Calu3 (cell line): ENCODE measurements around the gene HMGB1. TPM values are rescaled to one million over a fixed set of nuclear protein-coding genes. Genes with fewer than 3 reads are reported as not detected.
A peak's percentile ranks its signal among the peaks of the same experiment; 100 is the strongest.

Experiments
- Bru-seq: library from RNA; stranded (reverse); fragments of 400-500 nt; gene quantifications from one replicate; lab custom pipeline; 2021; lab: Mats Ljungman, UMichigan
- BruChase-seq, 2 experiments: library from RNA; stranded (reverse); fragments of 400-500 nt; gene quantifications; one replicate each; lab custom pipeline; 2021; lab: Mats Ljungman, UMichigan
- BruUV-seq: library from RNA; stranded (reverse); fragments of 400-500 nt; replicated peaks from 2 replicates; lab custom pipeline; 2021; lab: Mats Ljungman, UMichigan
- CTCF ChIA-PET: fragments of 300-600 bp; sonication (Branson Sonifier 250); formaldehyde crosslinking; loops from one replicate; lab custom pipeline; 2022; ENCODE audit warnings: antibody characterized with exemption; lab: Charles Lee
- DNase-seq: peaks from one replicate; pipeline ENCODE4 v3.0.0; 2022
- H3K27ac Mint-ChIP-seq: one replicate; pipeline ENCODE4 v1.8.0; 2022; ENCODE audit warnings: mixed read lengths; ENCODE audit not compliant: unreplicated experiment
- H3K27me3 Mint-ChIP-seq: one replicate; pipeline ENCODE4 v1.8.0; 2022; ENCODE audit warnings: mixed read lengths; ENCODE audit not compliant: unreplicated experiment
- H3K36me3 Mint-ChIP-seq: one replicate; pipeline ENCODE4 v1.8.0; 2022; ENCODE audit warnings: mild to moderate bottlenecking, moderate library complexity, mixed read lengths; ENCODE audit not compliant: insufficient read depth, unreplicated experiment
- H3K4me1 Mint-ChIP-seq: one replicate; pipeline ENCODE4 v1.8.0; 2022; ENCODE audit warnings: mild to moderate bottlenecking, low read depth, mixed read lengths; ENCODE audit not compliant: unreplicated experiment
- H3K4me3 Mint-ChIP-seq: one replicate; pipeline ENCODE4 v1.8.0; 2022; ENCODE audit warnings: mild to moderate bottlenecking, low read depth, moderate library complexity, mixed read lengths; ENCODE audit not compliant: unreplicated experiment
- H3K9me3 Mint-ChIP-seq: one replicate; pipeline ENCODE4 v1.8.0; 2022; ENCODE audit warnings: low read depth, mixed read lengths; ENCODE audit not compliant: unreplicated experiment
- intact Hi-C: fragments of 100-400 bp; cut with micrococcal nuclease; formaldehyde crosslinking; loops from one replicate; pipeline ENCODE4 v1.10.0; 2022; ENCODE audit not compliant: unreplicated experiment
- long read RNA-seq: library from polyadenylated mRNA; stranded (forward); transcript quantifications from one replicate; pipeline ENCODE4 v2.0.0, GENCODE V29; 2022
- total RNA-seq: library from RNA; stranded (reverse); gene quantifications from 2 replicates; pipeline ENCODE4 v1.2.3, GENCODE V29; 2022
- TF ChIP-seq, protein P1 (sequence below): fragments of 200-600 bp; IDR thresholded peaks from one replicate; pipeline ENCODE4 v1.8.0; 2022; ENCODE audit warnings: antibody characterized with exemption; ENCODE audit not compliant: unreplicated experiment

The HMGB1 gene
- 344 and 410 TPM in 2 replicates for total RNA-seq
- percentile 57 among the genes with signal in this experiment for Bru-seq, nascent RNA
- BruChase-seq, experiment 1, labeled RNA remaining after a 6-hour chase, result percentile 83 among the genes with signal in this experiment
- percentile 73 among the genes with signal in this experiment for BruChase-seq, experiment 2, labeled RNA remaining after a 2-hour chase
- long read RNA-seq, full-length matches to known transcripts, result 816 of 923 reads
- long read RNA-seq, partial matches to known transcripts, result 46 of 923 reads
- long read RNA-seq, other reads (novel, unspliced or antisense), result 61 of 923 reads

DNA sequence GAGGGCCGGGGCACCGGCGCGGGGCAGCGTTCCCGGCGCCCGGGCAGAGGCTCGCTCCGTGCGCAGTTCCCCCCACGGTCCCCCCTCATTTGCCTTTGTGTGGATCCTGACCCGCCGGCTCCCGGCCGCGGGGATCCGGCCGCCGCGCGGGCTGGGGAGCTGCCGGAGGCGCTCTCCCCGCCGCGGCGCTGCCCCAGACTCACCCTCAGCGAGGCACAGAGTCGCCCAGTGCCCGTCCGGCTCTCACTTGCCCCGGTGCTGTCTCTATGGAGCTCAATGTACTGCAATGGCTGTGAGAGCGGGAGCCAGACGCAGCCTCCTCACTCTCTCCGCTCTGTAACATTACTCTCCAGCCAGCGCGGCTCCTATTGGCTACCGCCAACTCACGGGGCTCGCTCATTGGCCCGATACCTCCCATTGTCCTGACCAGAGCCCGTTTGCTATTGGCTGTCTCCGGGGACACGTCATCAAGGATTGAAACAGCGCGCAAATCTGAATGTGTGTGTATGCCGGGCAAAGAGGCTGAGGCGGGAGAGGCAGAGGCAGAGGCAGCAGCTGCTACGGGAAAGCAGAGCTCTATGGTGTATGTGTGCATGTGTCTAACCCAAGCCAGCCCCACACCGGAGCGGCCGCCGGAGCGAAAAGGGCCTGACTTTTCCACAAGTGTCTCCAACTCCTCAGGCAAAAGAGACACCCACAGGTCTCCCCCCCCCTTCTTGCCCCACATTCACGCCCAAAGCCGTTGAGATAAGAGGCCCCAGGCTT is at the start of gene HMGB1:
Gene HMGB1 (minus strand): TSS at position 344 of the 765 bp plus-strand sequence. CDS start 2,256 bp downstream, outside the sequence.
- Mint-ChIP-seq H3K4me1 (no peaks in the 10 kb centered on the region), H3K27me3 (no peaks in the 10 kb centered on the region), H3K9me3 (no peaks in the 10 kb centered on the region), H3K4me3 (peak within 1 kb of the TSS; percentile 83), H3K36me3 (peaks cover 42% of the 10 kb centered on the region), H3K27ac (peak within 1 kb of the TSS; percentile 99)
- intact Hi-C loops, result loop anchor here (10.0 kb wide), 1 partner anchor 579 kb away; no protein-coding TSS in a partner anchor
- BruUV-seq, result no TSS peak
- peak; percentile 91 for DNase-seq
- CTCF ChIA-PET, result interaction anchor here (0.9 kb wide), 1 partner anchor 133 kb away, joined by 3 read pairs; no protein-coding TSS in a partner anchor
- TF ChIP-seq, protein P1, sequence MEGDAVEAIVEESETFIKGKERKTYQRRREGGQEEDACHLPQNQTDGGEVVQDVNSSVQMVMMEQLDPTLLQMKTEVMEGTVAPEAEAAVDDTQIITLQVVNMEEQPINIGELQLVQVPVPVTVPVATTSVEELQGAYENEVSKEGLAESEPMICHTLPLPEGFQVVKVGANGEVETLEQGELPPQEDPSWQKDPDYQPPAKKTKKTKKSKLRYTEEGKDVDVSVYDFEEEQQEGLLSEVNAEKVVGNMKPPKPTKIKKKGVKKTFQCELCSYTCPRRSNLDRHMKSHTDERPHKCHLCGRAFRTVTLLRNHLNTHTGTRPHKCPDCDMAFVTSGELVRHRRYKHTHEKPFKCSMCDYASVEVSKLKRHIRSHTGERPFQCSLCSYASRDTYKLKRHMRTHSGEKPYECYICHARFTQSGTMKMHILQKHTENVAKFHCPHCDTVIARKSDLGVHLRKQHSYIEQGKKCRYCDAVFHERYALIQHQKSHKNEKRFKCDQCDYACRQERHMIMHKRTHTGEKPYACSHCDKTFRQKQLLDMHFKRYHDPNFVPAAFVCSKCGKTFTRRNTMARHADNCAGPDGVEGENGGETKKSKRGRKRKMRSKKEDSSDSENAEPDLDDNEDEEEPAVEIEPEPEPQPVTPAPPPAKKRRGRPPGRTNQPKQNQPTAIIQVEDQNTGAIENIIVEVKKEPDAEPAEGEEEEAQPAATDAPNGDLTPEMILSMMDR, result no peak

DNA sequence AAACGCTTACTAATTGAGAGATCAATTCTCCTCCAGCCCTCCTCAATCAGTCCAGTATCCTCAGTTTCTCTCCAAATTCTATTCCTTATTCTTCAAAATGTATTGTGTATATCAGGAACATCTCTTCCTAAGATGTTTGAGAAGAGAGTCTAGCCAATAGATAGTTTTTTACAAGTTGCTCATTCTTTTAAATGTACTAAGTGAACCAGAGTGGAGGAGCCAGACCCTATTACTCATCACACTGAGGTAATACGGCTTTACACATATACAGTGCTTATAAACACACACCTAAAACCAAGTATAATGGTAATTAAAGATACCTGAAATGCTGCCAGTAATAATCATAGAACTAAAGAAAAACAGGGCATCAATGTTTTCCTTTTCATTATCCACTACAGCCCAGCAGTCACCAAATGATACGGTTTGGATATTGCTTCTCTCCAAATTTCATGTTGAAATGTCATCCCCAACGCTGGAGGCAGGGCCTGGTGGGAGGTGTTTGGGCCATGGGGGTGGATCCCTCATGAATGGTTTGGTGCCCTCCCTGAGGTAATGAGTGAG is 45.2 kb upstream of the HMGB1 start:
- BruUV-seq, result no TSS peak
- Mint-ChIP-seq H3K9me3 (no peaks in the 10 kb centered on the region), H3K27me3 (peaks cover 10% of the 10 kb centered on the region), H3K27ac (no peak overlapping the region), H3K4me3 (no peak overlapping the region), H3K4me1 (no peaks in the 10 kb centered on the region), H3K36me3 (no peaks in the 10 kb centered on the region)
- TF ChIP-seq, protein P1, result no peak
- CTCF ChIA-PET, result no interaction called here
- intact Hi-C loops, result no loop called here
- no peak for DNase-seq

DNA sequence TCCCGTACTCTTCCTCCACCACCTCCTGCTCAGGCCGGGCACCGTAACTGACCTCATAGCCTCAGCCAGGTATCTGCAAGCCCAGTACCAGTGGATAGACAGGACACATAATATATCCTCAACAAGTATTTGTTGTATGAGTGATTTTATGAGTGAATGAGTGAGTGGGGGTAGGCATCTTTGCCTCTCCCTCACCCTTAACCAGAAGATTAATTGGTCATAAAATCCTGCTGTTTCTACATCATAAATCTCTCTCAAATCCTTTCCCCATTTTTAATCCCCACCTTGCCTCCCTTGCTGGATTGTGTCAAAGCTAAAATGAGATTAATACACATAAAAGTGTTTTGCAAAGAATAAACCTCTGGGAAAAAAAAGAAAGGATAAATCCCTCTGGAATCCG is 44.4 kb upstream of the HMGB1 start:
- H3K36me3 Mint-ChIP-seq, result no peaks in the 10 kb centered on the region
- H3K9me3 Mint-ChIP-seq, result no peaks in the 10 kb centered on the region
- H3K4me1 Mint-ChIP-seq, result no peaks in the 10 kb centered on the region
- intact Hi-C loops, result no loop called here
- no TSS peak for BruUV-seq
- CTCF ChIA-PET, result no interaction called here
- no peak for DNase-seq
- H3K4me3 Mint-ChIP-seq, result no peak overlapping the region
- H3K27ac Mint-ChIP-seq, result no peak overlapping the region
- TF ChIP-seq, protein P1, result no peak
- peaks cover 10% of the 10 kb centered on the region for H3K27me3 Mint-ChIP-seq

DNA sequence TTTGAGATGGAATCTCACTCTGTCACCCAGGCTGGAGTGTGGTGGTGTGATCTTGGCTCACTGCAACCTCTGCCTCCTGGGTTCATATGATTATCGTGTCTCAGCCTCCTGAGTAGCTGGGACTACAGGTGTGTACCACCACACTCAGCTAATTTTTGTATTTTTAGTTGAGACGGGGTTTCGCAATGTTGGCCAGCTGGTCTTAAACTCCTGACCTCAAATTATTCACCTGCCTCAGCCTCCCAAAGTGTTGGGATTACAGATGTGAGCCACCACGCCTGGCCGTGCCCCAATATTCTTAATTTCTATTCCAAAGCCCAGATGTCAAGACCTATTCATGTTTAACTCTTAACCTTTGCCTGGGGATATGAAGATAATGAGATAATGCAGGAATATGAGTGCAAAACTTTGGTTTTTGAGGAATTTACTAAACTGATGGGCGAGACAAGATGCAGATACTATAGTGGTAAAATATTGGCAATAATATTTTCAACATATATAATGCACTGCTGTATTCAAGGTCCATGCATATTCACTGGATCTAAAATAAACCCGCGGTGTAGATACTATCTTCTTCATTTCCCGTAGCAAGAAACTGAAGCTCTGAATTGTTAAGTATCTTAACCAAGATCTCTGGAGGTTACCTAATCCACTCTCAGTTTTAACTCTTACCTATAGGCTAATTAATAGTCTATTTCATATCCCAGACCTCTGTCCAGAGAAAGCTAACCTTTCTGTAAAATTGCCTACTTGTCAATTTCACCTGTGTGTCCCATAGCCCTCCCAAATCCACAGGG is 43.7 kb upstream of the HMGB1 start:
- intact Hi-C loops, result no loop called here
- Mint-ChIP-seq H3K4me3 (no peak overlapping the region), H3K27me3 (peaks cover 10% of the 10 kb centered on the region), H3K27ac (no peak overlapping the region), H3K36me3 (no peaks in the 10 kb centered on the region), H3K4me1 (no peaks in the 10 kb centered on the region), H3K9me3 (no peaks in the 10 kb centered on the region)
- BruUV-seq, result no TSS peak
- no peak for DNase-seq
- CTCF ChIA-PET, result no interaction called here
- TF ChIP-seq, protein P1, result no peak
